Activated CD8-positive, alpha-beta T cell treated with anti-CD3 and anti-CD28 coated beads, Interleukin-2, amount 10 ng/mL, durations not matched to agents 7 days and 5 days (primary cell): Measurements from ENCODE around the gene MSRB3. TPM values are rescaled to one million over a fixed set of nuclear protein-coding genes. Genes with fewer than 3 reads are reported as not detected.

ENCODE experiments used
- ATAC-seq: fragments of 150-1000 bp; cut with Tn5 transposase; one replicate; pipeline ENCODE4 v1.10.0; 2021; ENCODE audit warnings: moderate library complexity
- CTCF ChIA-PET: fragments of 350-600 bp; sonication (Branson Sonifier 250); formaldehyde crosslinking; loops from one replicate; lab custom pipeline; 2021; ENCODE audit warnings: antibody characterized with exemption; lab: Charles Lee
- POLR2A ChIA-PET: fragments of 350-600 bp; sonication (Branson Sonifier 250); formaldehyde crosslinking; loops from one replicate; lab custom pipeline; 2021; ENCODE audit warnings: antibody characterized with exemption; lab: Charles Lee
- DNase-seq: peaks from one replicate; pipeline ENCODE4 v3.0.0-alpha.2; 2020
- H3K27ac Mint-ChIP-seq: one replicate; pipeline ENCODE4 v1.8.0; 2021; ENCODE audit warnings: mild to moderate bottlenecking, mixed read lengths
- H3K27me3 Mint-ChIP-seq: one replicate; pipeline ENCODE4 v1.8.0; 2021; ENCODE audit warnings: low read depth, mixed read lengths
- H3K36me3 Mint-ChIP-seq: one replicate; pipeline ENCODE4 v1.8.0; 2021; ENCODE audit warnings: low read depth, mixed read lengths
- H3K4me1 Mint-ChIP-seq: one replicate; pipeline ENCODE4 v1.8.0; 2021; ENCODE audit warnings: low read depth, mixed read lengths
- H3K4me3 Mint-ChIP-seq: one replicate; pipeline ENCODE4 v1.8.0; 2021; ENCODE audit warnings: mild to moderate bottlenecking, mixed read lengths
- H3K9me3 Mint-ChIP-seq: one replicate; pipeline ENCODE4 v1.8.0; 2022; ENCODE audit warnings: mixed read lengths; ENCODE audit not compliant: insufficient read depth
- total RNA-seq, 2 experiments: library from RNA; stranded (reverse); gene quantifications; one replicate each; pipeline ENCODE4 v1.2.3, GENCODE V29; 2021

The MSRB3 gene
- total RNA-seq, 2 experiments from 2014 or later, result not detected

- ATAC-seq, result no peak
- Mint-ChIP-seq H3K27me3 (peaks cover 9% of the 10 kb centered on the region), H3K9me3 (no peaks in the 10 kb centered on the region), H3K27ac (no peak overlapping the region), H3K4me1 (peaks cover 11% of the 10 kb centered on the region), H3K4me3 (no peak overlapping the region), H3K36me3 (no peaks in the 10 kb centered on the region)
- ChIA-PET CTCF (no interaction called here), POLR2A (no interaction called here)
- DNase-seq, result no peak
Observed at GRCh38 chr12:65495233-65495632, 216.8 kb downstream of the MSRB3 start.

GRCh38 chr12:65496617-65497016, 218.1 kb downstream of the MSRB3 start:
- H3K4me1 Mint-ChIP-seq, result peaks cover 11% of the 10 kb centered on the region
- H3K4me3 Mint-ChIP-seq, result no peak overlapping the region
- H3K36me3 Mint-ChIP-seq, result no peaks in the 10 kb centered on the region
- ATAC-seq (no peak), DNase-seq (no peak)
- peaks cover 9% of the 10 kb centered on the region for H3K27me3 Mint-ChIP-seq
- POLR2A ChIA-PET, result no interaction called here
- H3K27ac Mint-ChIP-seq, result no peak overlapping the region
- no peaks in the 10 kb centered on the region for H3K9me3 Mint-ChIP-seq
- CTCF ChIA-PET, result no interaction called here

GRCh38 chr12:65497660-65498059, 219.2 kb downstream of the MSRB3 start:
- Mint-ChIP-seq H3K36me3 (no peaks in the 10 kb centered on the region), H3K4me3 (no peak overlapping the region), H3K4me1 (peaks cover 9% of the 10 kb centered on the region), H3K27ac (no peak overlapping the region), H3K27me3 (peaks cover 6% of the 10 kb centered on the region), H3K9me3 (no peaks in the 10 kb centered on the region)
- ATAC-seq (no peak), DNase-seq (no peak)
- CTCF ChIA-PET, result no interaction called here
- POLR2A ChIA-PET, result no interaction called here

GRCh38 chr12:65499167-65499566, 220.7 kb downstream of the MSRB3 start:
- ChIA-PET CTCF (no interaction called here), POLR2A (no interaction called here)
- no peak for DNase-seq
- Mint-ChIP-seq H3K27ac (no peak overlapping the region), H3K27me3 (peaks cover 6% of the 10 kb centered on the region), H3K4me3 (no peak overlapping the region), H3K36me3 (no peaks in the 10 kb centered on the region), H3K4me1 (no peaks in the 10 kb centered on the region), H3K9me3 (no peaks in the 10 kb centered on the region)
- no peak for ATAC-seq

GRCh38 chr12:65500091-65500900, 221.8 kb downstream of the MSRB3 start:
- DNase-seq, result no peak
- Mint-ChIP-seq H3K36me3 (no peaks in the 10 kb centered on the region), H3K4me1 (no peaks in the 10 kb centered on the region), H3K4me3 (no peak overlapping the region), H3K27me3 (peaks cover 5% of the 10 kb centered on the region), H3K27ac (no peak overlapping the region), H3K9me3 (no peaks in the 10 kb centered on the region)
- ChIA-PET POLR2A (no interaction called here), CTCF (no interaction called here)
- no peak for ATAC-seq

- no peak overlapping the region for H3K27ac Mint-ChIP-seq
- H3K27me3 Mint-ChIP-seq, result peaks cover 3% of the 10 kb centered on the region
- H3K36me3 Mint-ChIP-seq, result no peaks in the 10 kb centered on the region
- ATAC-seq (no peak), DNase-seq (no peak)
- POLR2A ChIA-PET, result no interaction called here
- no peak overlapping the region for H3K4me3 Mint-ChIP-seq
- no peaks in the 10 kb centered on the region for H3K9me3 Mint-ChIP-seq
- CTCF ChIA-PET, result no interaction called here
- no peaks in the 10 kb centered on the region for H3K4me1 Mint-ChIP-seq
Observed at GRCh38 chr12:65501093-65501621, 222.7 kb downstream of the MSRB3 start.

- Mint-ChIP-seq H3K27me3 (peaks cover 3% of the 10 kb centered on the region), H3K4me1 (no peaks in the 10 kb centered on the region), H3K36me3 (no peaks in the 10 kb centered on the region), H3K9me3 (no peaks in the 10 kb centered on the region), H3K27ac (no peak overlapping the region), H3K4me3 (no peak overlapping the region)
- ATAC-seq (no peak), DNase-seq (no peak)
- ChIA-PET CTCF (no interaction called here), POLR2A (no interaction called here)
Observed at GRCh38 chr12:65501935-65502334, 223.5 kb downstream of the MSRB3 start.

- CTCF ChIA-PET, result no interaction called here
- no peaks in the 10 kb centered on the region for H3K27me3 Mint-ChIP-seq
- no peak overlapping the region for H3K4me3 Mint-ChIP-seq
- ATAC-seq, result no peak
- no peak overlapping the region for H3K27ac Mint-ChIP-seq
- H3K9me3 Mint-ChIP-seq, result no peaks in the 10 kb centered on the region
- POLR2A ChIA-PET, result no interaction called here
- H3K4me1 Mint-ChIP-seq, result no peaks in the 10 kb centered on the region
- H3K36me3 Mint-ChIP-seq, result no peaks in the 10 kb centered on the region
- DNase-seq, result no peak
Observed at GRCh38 chr12:65504417-65504816, 225.9 kb downstream of the MSRB3 start.

GRCh38 chr12:65505386-65506121, 227.1 kb downstream of the MSRB3 start:
- H3K27me3 Mint-ChIP-seq, result no peaks in the 10 kb centered on the region
- ChIA-PET POLR2A (no interaction called here), CTCF (no interaction called here)
- H3K36me3 Mint-ChIP-seq, result no peaks in the 10 kb centered on the region
- DNase-seq, result no peak
- ATAC-seq, result no peak
- H3K27ac Mint-ChIP-seq, result no peak overlapping the region
- H3K9me3 Mint-ChIP-seq, result no peaks in the 10 kb centered on the region
- H3K4me1 Mint-ChIP-seq, result no peaks in the 10 kb centered on the region
- H3K4me3 Mint-ChIP-seq, result no peak overlapping the region

- H3K4me1 Mint-ChIP-seq, result no peaks in the 10 kb centered on the region
- ChIA-PET CTCF (no interaction called here), POLR2A (no interaction called here)
- DNase-seq (no peak), ATAC-seq (no peak)
- H3K4me3 Mint-ChIP-seq, result no peak overlapping the region
- H3K36me3 Mint-ChIP-seq, result no peaks in the 10 kb centered on the region
- H3K27me3 Mint-ChIP-seq, result no peaks in the 10 kb centered on the region
- H3K9me3 Mint-ChIP-seq, result no peaks in the 10 kb centered on the region
- no peak overlapping the region for H3K27ac Mint-ChIP-seq
Observed at GRCh38 chr12:65508276-65509035, 230.0 kb downstream of the MSRB3 start.

GRCh38 chr12:65510007-65510406, 231.5 kb downstream of the MSRB3 start:
- H3K9me3 Mint-ChIP-seq, result no peaks in the 10 kb centered on the region
- no peak for ATAC-seq
- ChIA-PET CTCF (no interaction called here), POLR2A (no interaction called here)
- DNase-seq, result no peak
- H3K27me3 Mint-ChIP-seq, result no peaks in the 10 kb centered on the region
- no peak overlapping the region for H3K27ac Mint-ChIP-seq
- H3K4me1 Mint-ChIP-seq, result no peaks in the 10 kb centered on the region
- no peak overlapping the region for H3K4me3 Mint-ChIP-seq
- no peaks in the 10 kb centered on the region for H3K36me3 Mint-ChIP-seq

GRCh38 chr12:65510584-65511050, 232.1 kb downstream of the MSRB3 start:
- DNase-seq (no peak), ATAC-seq (no peak)
- Mint-ChIP-seq H3K36me3 (no peaks in the 10 kb centered on the region), H3K27me3 (no peaks in the 10 kb centered on the region), H3K4me3 (no peak overlapping the region), H3K4me1 (no peaks in the 10 kb centered on the region), H3K9me3 (no peaks in the 10 kb centered on the region), H3K27ac (no peak overlapping the region)
- CTCF ChIA-PET, result no interaction called here
- POLR2A ChIA-PET, result no interaction called here
